ENCODE data around the gene GPS1. TPM values are rescaled to one million over a fixed set of nuclear protein-coding genes. Genes with fewer than 3 reads are reported as not detected.

The GPS1 gene
- total RNA-seq, 1 donor, result 85.5 TPM

DNA sequence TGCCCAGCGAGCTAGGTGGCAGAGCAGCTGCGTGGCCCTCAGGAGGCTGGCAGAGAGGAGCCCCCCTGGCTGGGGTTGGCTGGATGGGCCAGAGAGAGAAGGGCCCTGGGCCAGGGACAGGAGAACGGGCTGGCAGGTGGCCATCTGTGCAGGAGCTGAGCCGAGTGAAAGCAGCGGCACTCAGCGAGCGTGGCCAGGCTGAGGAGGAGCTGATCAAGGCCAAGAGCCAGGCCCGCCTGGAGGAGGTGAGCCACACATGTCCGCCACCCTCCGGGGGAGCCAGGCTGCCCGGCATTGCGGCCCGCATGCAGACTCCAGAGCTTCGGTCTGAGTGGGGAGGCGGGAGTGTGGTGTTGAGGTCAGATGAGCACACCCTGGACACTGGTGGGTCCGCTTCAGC is 22.3 kb upstream of the GPS1 start:
- no peak for DNase-seq (ENCODE audit: low read depth)
- TF ChIP-seq, protein P1, sequence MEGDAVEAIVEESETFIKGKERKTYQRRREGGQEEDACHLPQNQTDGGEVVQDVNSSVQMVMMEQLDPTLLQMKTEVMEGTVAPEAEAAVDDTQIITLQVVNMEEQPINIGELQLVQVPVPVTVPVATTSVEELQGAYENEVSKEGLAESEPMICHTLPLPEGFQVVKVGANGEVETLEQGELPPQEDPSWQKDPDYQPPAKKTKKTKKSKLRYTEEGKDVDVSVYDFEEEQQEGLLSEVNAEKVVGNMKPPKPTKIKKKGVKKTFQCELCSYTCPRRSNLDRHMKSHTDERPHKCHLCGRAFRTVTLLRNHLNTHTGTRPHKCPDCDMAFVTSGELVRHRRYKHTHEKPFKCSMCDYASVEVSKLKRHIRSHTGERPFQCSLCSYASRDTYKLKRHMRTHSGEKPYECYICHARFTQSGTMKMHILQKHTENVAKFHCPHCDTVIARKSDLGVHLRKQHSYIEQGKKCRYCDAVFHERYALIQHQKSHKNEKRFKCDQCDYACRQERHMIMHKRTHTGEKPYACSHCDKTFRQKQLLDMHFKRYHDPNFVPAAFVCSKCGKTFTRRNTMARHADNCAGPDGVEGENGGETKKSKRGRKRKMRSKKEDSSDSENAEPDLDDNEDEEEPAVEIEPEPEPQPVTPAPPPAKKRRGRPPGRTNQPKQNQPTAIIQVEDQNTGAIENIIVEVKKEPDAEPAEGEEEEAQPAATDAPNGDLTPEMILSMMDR (IDR thresholded peaks at IDR 0.05; ENCODE audit: insufficient read depth, low read length), result no peak
- no peak overlapping the region for H3K4me3 ChIP-seq (ENCODE audit: low read depth, low read length)

DNA sequence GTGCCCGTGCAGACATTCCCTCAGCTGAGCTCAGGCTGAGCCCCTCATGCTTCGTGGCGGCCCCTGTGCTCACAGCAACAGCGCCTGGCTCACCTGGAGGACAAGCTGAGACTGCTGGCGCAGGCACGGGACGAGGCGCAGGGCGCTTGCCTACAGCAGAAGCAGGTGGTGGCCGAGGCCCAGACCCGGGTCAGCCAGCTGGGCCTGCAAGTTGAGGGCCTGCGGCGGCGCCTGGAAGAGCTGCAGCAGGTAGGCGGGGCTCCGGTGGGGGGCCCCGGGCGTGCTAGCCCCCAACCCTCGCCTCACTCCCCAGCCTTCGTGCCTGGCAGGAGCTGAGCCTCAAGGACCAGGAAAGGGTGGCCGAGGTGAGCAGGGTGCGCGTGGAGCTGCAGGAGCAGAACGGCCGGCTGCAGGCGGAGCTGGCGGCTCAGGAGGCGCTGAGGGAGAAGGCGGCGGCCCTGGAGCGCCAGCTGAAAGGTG is 21.7 kb upstream of the GPS1 start:
- TF ChIP-seq, protein P1 (IDR thresholded peaks at IDR 0.05; ENCODE audit: insufficient read depth, low read length), result no peak
- DNase-seq (ENCODE audit: low read depth), result no peak
- no peak overlapping the region for H3K4me3 ChIP-seq (ENCODE audit: low read depth, low read length)

DNA sequence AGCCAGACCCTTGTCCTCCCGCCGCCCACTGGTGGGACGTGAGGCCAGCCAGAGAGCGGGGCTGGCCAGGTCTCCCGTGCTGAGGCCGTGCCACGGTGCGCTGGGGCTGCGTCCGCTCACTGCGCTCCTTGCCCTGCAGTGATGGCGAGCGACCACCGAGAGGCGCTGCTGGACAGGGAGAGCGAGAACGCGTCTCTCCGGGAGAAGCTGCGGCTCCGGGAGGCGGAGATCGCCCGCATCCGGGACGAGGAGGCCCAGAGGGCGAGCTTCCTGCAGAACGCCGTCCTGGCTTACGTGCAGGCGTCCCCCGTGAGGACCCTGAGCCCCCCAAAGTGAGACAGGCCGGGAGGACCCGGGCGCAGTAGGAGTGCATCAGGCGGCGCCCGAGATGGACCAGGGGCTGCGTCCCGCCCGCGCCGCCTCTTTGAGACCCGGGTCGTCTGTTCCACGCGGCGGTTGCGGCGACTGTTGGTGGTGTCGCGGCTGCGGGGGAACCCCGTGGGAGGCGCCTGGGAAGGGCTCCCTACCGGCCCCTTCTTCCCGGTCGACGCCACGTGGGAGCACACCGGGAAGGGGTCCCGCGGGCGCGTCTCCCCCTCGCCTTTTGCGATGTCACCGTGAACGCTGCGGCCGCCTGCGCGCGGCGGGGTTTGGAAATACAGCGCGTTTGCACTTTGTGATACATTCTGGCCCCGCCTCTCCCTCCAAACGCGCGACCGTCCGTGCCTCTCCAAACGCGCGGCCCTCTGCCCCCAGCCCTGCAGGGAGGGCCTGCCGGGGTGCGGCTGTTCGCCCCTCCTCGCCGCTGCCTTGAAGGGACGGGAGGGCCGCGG is 21.0 kb upstream of the GPS1 start:
- peak; percentile 79 for DNase-seq (ENCODE audit: low read depth)

DNA sequence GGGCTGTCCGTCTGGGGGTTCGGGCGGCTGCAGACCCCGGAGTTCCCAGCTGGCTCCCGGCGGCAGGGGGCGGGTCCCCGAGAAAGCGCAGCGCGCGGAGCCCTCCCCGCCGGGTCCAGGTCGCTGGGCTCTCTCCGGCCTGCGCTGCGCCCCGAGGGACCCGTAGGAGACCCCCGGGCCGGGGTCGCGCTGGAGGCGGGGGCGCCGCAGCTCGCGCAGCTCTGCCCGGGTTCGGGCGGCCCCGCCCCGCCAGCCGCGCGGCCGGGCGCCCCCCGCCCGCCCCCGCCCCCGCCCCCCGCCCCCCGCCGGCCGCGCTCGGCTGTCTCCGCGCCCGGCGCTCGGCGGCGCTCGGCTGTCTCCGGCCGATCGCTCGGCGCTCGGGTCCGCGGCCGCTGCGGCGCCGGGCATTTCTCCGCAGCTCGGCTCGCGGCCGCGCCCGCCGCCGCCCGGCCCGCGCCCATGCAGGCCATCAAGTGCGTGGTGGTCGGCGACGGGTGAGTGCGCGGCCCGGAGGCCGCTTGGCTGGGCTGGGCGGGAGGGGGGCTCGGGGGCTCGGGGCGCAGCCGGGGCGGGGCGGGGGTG is 20.3 kb upstream of the GPS1 start, which contains the start of gene RAC3:
TSS of gene RAC3 (plus strand) at position 376 of the 582 bp plus-strand sequence. CDS start at position 460, 84 bp downstream.
- peak within 1 kb of the TSS; percentile 55 for H3K4me3 ChIP-seq (ENCODE audit: low read depth, low read length)
- no peak for DNase-seq (ENCODE audit: low read depth)
- TF ChIP-seq, protein P1 (IDR thresholded peaks at IDR 0.05; ENCODE audit: insufficient read depth, low read length), result no peak

More for the DNA sequence above, 21.0 kb upstream of the GPS1 start:
- TF ChIP-seq, protein P1 (IDR thresholded peaks at IDR 0.05; ENCODE audit: insufficient read depth, low read length), result peak; percentile 81
- peak overlapping the region; percentile 53 for H3K4me3 ChIP-seq (ENCODE audit: low read depth, low read length)

- TF ChIP-seq, protein P1 (IDR thresholded peaks at IDR 0.05; ENCODE audit: insufficient read depth, low read length), result no peak
- peak overlapping the region; percentile 55 for H3K4me3 ChIP-seq (ENCODE audit: low read depth, low read length)
- DNase-seq (ENCODE audit: low read depth), result no peak
These were observed 19.6 kb upstream of the GPS1 start for GRCh38 chr17:82031885-82032627.

GRCh38 chr17:82033359-82034085 is 18.2 kb upstream of the GPS1 start:
- TF ChIP-seq, protein P1 (IDR thresholded peaks at IDR 0.05; ENCODE audit: insufficient read depth, low read length), result no peak
- no peak overlapping the region for H3K4me3 ChIP-seq (ENCODE audit: low read depth, low read length)
- DNase-seq (ENCODE audit: low read depth), result no peak
